WTC11 (cell line): Measurements from ENCODE around the gene R3HCC1L.

Experiments used
- CBFB ChIP-seq: sonication (generic); formaldehyde crosslinking; IDR thresholded peaks from 2 replicates; pipeline ENCODE4 v1.8.1; 2022; ENCODE audit warnings: mild to moderate bottlenecking, low read depth, missing genetic modification reagents
- CREB1 ChIP-seq: sonication (generic); formaldehyde crosslinking; IDR thresholded peaks from 2 replicates; pipeline ENCODE4 v1.8.0; 2023; ENCODE audit warnings: mild to moderate bottlenecking, missing genetic modification reagents
- CREM ChIP-seq: sonication (generic); formaldehyde crosslinking; IDR thresholded peaks from 2 replicates; pipeline ENCODE4 v1.8.1; 2022; ENCODE audit warnings: mild to moderate bottlenecking, missing genetic modification reagents, moderate library complexity
- CTCF ChIP-seq: fragments of 200-600 bp; IDR thresholded peaks from 2 replicates; pipeline ENCODE4 v1.8.0; 2022; ENCODE audit warnings: antibody characterized with exemption
- IRF2 ChIP-seq: sonication (generic); formaldehyde crosslinking; IDR thresholded peaks from 2 replicates; pipeline ENCODE4 v1.8.0; 2022; ENCODE audit warnings: low read depth, missing genetic modification reagents, borderline replicate concordance
- JUN ChIP-seq: sonication (generic); formaldehyde crosslinking; IDR thresholded peaks from 2 replicates; pipeline ENCODE4 v1.8.0; 2023; ENCODE audit warnings: mild to moderate bottlenecking, missing genetic modification reagents
- MAX ChIP-seq: sonication (generic); formaldehyde crosslinking; IDR thresholded peaks from 2 replicates; pipeline ENCODE4 v1.8.0; 2022; ENCODE audit warnings: mild to moderate bottlenecking, missing genetic modification reagents
- NFATC4 ChIP-seq: fragments of 250-450 bp; sonication (Bioruptor Pico); IDR thresholded peaks from 2 replicates; pipeline ENCODE4 v1.9.0; 2021; ENCODE audit warnings: mild to moderate bottlenecking
- SMAD3 ChIP-seq: sonication (generic); formaldehyde crosslinking; IDR thresholded peaks from 2 replicates; pipeline ENCODE4 v1.8.0; 2022; ENCODE audit warnings: missing genetic modification reagents, mild to moderate bottlenecking, borderline replicate concordance
- ZNF121 ChIP-seq: sonication (generic); formaldehyde crosslinking; IDR thresholded peaks from 2 replicates; pipeline ENCODE4 v1.8.0; 2023; ENCODE audit warnings: missing genetic modification reagents

GRCh38 chr10:98106531-98106930, 27.9 kb upstream of the R3HCC1L start:
- TF ChIP-seq SMAD3 (CRISPR knock-in tag) (no peak), CTCF (no peak), CREB1 (CRISPR knock-in tag) (no peak), JUN (CRISPR knock-in tag) (no peak), CREM (CRISPR knock-in tag) (no peak), MAX (CRISPR knock-in tag) (no peak), NFATC4 (CRISPR knock-in tag) (no peak), CBFB (CRISPR knock-in tag) (no peak), ZNF121 (CRISPR knock-in tag) (no peak), IRF2 (CRISPR knock-in tag) (no peak)
